ENCODE results near the gene EAF2. TPM values are rescaled to one million over a fixed set of nuclear protein-coding genes. Genes with fewer than 3 reads are reported as not detected.

Gene EAF2
- total RNA-seq, 1 experiment from 2014 or later = 2.3 TPM

GRCh38 chr3:121883507-121883906 is 48.5 kb downstream of the EAF2 start:
- no peak for DNase-seq (ENCODE audit: low read depth in 1 of 2, low spot score in 2 of 2)
- no peaks in the 10 kb centered on the region for H3K36me3 ChIP-seq
- H3K4me3 ChIP-seq = no peak overlapping the region
- no peak overlapping the region for H3K27ac ChIP-seq
- H3K27me3 ChIP-seq (replicated peaks) = no peaks in the 10 kb centered on the region
- H3K4me1 ChIP-seq (replicated peaks) = no peaks in the 10 kb centered on the region
- no peaks in the 10 kb centered on the region for H3K9me3 ChIP-seq (replicated peaks)

- Histone ChIP-seq H3K27me3 (replicated peaks) (no peaks in the 10 kb centered on the region), H3K27ac (no peak overlapping the region), H3K36me3 (no peaks in the 10 kb centered on the region), H3K4me3 (no peak overlapping the region), H3K9me3 (replicated peaks) (no peaks in the 10 kb centered on the region), H3K4me1 (replicated peaks) (no peaks in the 10 kb centered on the region)
- no peak for DNase-seq (ENCODE audit: low read depth in 1 of 2, low spot score in 2 of 2)
Observed at GRCh38 chr3:121885386-121885785, 50.4 kb downstream of the EAF2 start.

- Histone ChIP-seq H3K4me1 (replicated peaks) (no peaks in the 10 kb centered on the region), H3K9me3 (replicated peaks) (no peaks in the 10 kb centered on the region), H3K4me3 (no peak within 1 kb of the TSS), H3K27ac (no peak within 1 kb of the TSS), H3K27me3 (replicated peaks) (no peaks in the 10 kb centered on the region), H3K36me3 (no peaks in the 10 kb centered on the region)
- DNase-seq (ENCODE audit: low read depth in 1 of 2, low spot score in 2 of 2) = no peak
Observed at GRCh38 chr3:121894301-121894990, 59.4 kb downstream of the EAF2 start, which contains the start of gene SLC15A2. TSS of gene SLC15A2 (plus strand) at chr3:121894401. CDS start at chr3:121894477, 76 bp downstream.

- Histone ChIP-seq H3K4me1 (replicated peaks) (no peaks in the 10 kb centered on the region), H3K27me3 (replicated peaks) (no peaks in the 10 kb centered on the region), H3K4me3 (no peak overlapping the region), H3K27ac (no peak overlapping the region), H3K36me3 (no peaks in the 10 kb centered on the region), H3K9me3 (replicated peaks) (no peaks in the 10 kb centered on the region)
- DNase-seq (ENCODE audit: low read depth in 1 of 2, low spot score in 2 of 2) = no peak
Observed at GRCh38 chr3:121895121-121895520, 60.1 kb downstream of the EAF2 start.

GRCh38 chr3:121895736-121896135 is 60.7 kb downstream of the EAF2 start:
- no peak overlapping the region for H3K4me3 ChIP-seq
- no peaks in the 10 kb centered on the region for H3K36me3 ChIP-seq
- no peaks in the 10 kb centered on the region for H3K9me3 ChIP-seq (replicated peaks)
- H3K27me3 ChIP-seq (replicated peaks) = no peaks in the 10 kb centered on the region
- H3K27ac ChIP-seq = no peak overlapping the region
- DNase-seq (ENCODE audit: low read depth in 1 of 2, low spot score in 2 of 2) = no peak
- H3K4me1 ChIP-seq (replicated peaks) = no peaks in the 10 kb centered on the region

GRCh38 chr3:121896823-121897222 is 61.8 kb downstream of the EAF2 start:
- Histone ChIP-seq H3K4me3 (no peak overlapping the region), H3K4me1 (replicated peaks) (no peaks in the 10 kb centered on the region), H3K27me3 (replicated peaks) (no peaks in the 10 kb centered on the region), H3K27ac (no peak overlapping the region), H3K9me3 (replicated peaks) (no peaks in the 10 kb centered on the region), H3K36me3 (no peaks in the 10 kb centered on the region)
- no peak for DNase-seq (ENCODE audit: low read depth in 1 of 2, low spot score in 2 of 2)

GRCh38 chr3:121897296-121897695 is 62.3 kb downstream of the EAF2 start:
- Histone ChIP-seq H3K27me3 (replicated peaks) (no peaks in the 10 kb centered on the region), H3K9me3 (replicated peaks) (no peaks in the 10 kb centered on the region), H3K4me1 (replicated peaks) (no peaks in the 10 kb centered on the region), H3K36me3 (no peaks in the 10 kb centered on the region), H3K4me3 (no peak overlapping the region), H3K27ac (no peak overlapping the region)
- DNase-seq (ENCODE audit: low read depth in 1 of 2, low spot score in 2 of 2) = no peak

- Histone ChIP-seq H3K4me3 (no peak overlapping the region), H3K27ac (no peak overlapping the region), H3K9me3 (replicated peaks) (no peaks in the 10 kb centered on the region), H3K4me1 (replicated peaks) (no peaks in the 10 kb centered on the region), H3K36me3 (no peaks in the 10 kb centered on the region), H3K27me3 (replicated peaks) (no peaks in the 10 kb centered on the region)
- DNase-seq (ENCODE audit: low read depth in 1 of 2, low spot score in 2 of 2) = no peak
Observed at GRCh38 chr3:121913305-121913990, 78.4 kb downstream of the EAF2 start.

- Histone ChIP-seq H3K36me3 (no peaks in the 10 kb centered on the region), H3K27me3 (replicated peaks) (no peaks in the 10 kb centered on the region), H3K4me3 (no peak overlapping the region), H3K4me1 (replicated peaks) (no peaks in the 10 kb centered on the region), H3K9me3 (replicated peaks) (no peaks in the 10 kb centered on the region), H3K27ac (no peak overlapping the region)
- no peak for DNase-seq (ENCODE audit: low read depth in 1 of 2, low spot score in 2 of 2)
Observed at GRCh38 chr3:121914081-121914998, 79.3 kb downstream of the EAF2 start.

GRCh38 chr3:121916189-121916588 is 81.2 kb downstream of the EAF2 start:
- no peaks in the 10 kb centered on the region for H3K27me3 ChIP-seq (replicated peaks)
- no peak for DNase-seq (ENCODE audit: low read depth in 1 of 2, low spot score in 2 of 2)
- H3K4me1 ChIP-seq (replicated peaks) = no peaks in the 10 kb centered on the region
- H3K4me3 ChIP-seq = no peak overlapping the region
- no peak overlapping the region for H3K27ac ChIP-seq
- H3K9me3 ChIP-seq (replicated peaks) = no peaks in the 10 kb centered on the region
- no peaks in the 10 kb centered on the region for H3K36me3 ChIP-seq

- H3K27ac ChIP-seq = no peak overlapping the region
- no peaks in the 10 kb centered on the region for H3K4me1 ChIP-seq (replicated peaks)
- no peak for DNase-seq (ENCODE audit: low read depth in 1 of 2, low spot score in 2 of 2)
- no peaks in the 10 kb centered on the region for H3K36me3 ChIP-seq
- no peak overlapping the region for H3K4me3 ChIP-seq
- no peaks in the 10 kb centered on the region for H3K9me3 ChIP-seq (replicated peaks)
- H3K27me3 ChIP-seq (replicated peaks) = no peaks in the 10 kb centered on the region
Observed at GRCh38 chr3:121918779-121919483, 83.9 kb downstream of the EAF2 start.

- Histone ChIP-seq H3K27me3 (replicated peaks) (no peaks in the 10 kb centered on the region), H3K9me3 (replicated peaks) (no peaks in the 10 kb centered on the region), H3K27ac (no peak overlapping the region), H3K4me3 (no peak overlapping the region), H3K36me3 (no peaks in the 10 kb centered on the region), H3K4me1 (replicated peaks) (no peaks in the 10 kb centered on the region)
- no peak for DNase-seq (ENCODE audit: low read depth in 1 of 2, low spot score in 2 of 2)
Observed at GRCh38 chr3:121924734-121925133, 89.7 kb downstream of the EAF2 start.

- DNase-seq (ENCODE audit: low read depth in 1 of 2, low spot score in 2 of 2) = no peak
- H3K36me3 ChIP-seq = no peaks in the 10 kb centered on the region
- no peak overlapping the region for H3K4me3 ChIP-seq
- no peak overlapping the region for H3K27ac ChIP-seq
- H3K9me3 ChIP-seq (replicated peaks) = no peaks in the 10 kb centered on the region
- no peaks in the 10 kb centered on the region for H3K27me3 ChIP-seq (replicated peaks)
- no peaks in the 10 kb centered on the region for H3K4me1 ChIP-seq (replicated peaks)
Observed at GRCh38 chr3:121926380-121926779, 91.4 kb downstream of the EAF2 start.
